Dedifferentiated amniotic fluid mesenchymal stem cell (primary cell): ENCODE results near the gene KCNJ9.
A peak's percentile ranks its signal among the peaks of the same experiment; 100 is the strongest.

Source experiments
- DNase-seq: peaks from one replicate; pipeline ENCODE4 v3.0.0-alpha.2; 2016; ENCODE audit errors: extremely low spot score

KCNJ9 gene

DNA sequence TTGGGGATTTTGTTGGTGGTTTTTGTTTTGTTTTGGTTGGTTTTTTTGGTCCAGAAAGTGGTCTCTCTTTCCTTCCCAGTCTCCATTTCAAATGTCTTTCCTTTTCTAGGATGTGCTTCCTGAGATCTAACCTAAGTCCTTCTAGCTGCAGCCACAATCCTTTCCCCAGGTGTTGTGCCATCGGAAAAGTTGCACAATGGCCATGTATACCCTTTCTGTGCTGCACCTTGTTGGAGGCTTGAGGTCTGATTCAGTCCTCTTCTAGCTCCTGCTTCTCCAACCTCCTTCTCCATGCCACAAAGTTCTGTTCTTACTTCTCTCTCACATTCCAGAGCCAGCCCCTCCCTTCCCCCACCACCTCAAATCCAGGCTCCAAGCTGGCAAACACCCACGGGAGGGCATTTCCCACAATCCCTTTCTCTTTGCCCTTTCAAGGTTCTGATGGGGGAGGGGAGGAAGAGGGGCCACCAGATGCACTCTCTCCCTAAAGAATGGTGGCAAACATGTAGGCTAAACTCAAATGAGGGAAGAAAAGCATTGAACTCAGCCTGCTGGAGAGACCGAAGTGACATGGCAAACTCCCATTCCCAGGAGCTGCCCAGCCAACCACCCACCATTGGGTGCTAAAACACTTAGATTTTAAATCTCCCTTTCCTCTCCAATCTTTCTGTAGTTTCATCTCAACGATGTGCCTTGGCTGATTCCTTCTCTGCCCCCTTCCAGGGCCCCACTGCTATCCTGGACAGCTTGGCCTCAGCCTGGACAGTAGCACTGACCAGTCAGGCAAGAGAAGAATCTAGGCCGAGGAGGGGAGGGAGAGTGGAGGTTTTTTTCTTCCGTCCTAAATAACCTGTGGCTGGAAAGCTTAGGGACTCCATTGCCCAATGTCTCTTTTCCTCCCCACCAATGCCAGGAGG, 14.3 kb upstream of the KCNJ9 start:
- DNase-seq = no peak

- no peak for DNase-seq
Measured at GRCh38 chr1:160068225-160068624, 13.1 kb upstream of the KCNJ9 start.

- no peak for DNase-seq
Measured at GRCh38 chr1:160069460-160070231, 11.7 kb upstream of the KCNJ9 start, which contains the start of gene KCNJ10. KCNJ10 (minus strand) TSS chr1:160070160; CDS start chr1:160042532, 27,628 bp downstream.

DNA sequence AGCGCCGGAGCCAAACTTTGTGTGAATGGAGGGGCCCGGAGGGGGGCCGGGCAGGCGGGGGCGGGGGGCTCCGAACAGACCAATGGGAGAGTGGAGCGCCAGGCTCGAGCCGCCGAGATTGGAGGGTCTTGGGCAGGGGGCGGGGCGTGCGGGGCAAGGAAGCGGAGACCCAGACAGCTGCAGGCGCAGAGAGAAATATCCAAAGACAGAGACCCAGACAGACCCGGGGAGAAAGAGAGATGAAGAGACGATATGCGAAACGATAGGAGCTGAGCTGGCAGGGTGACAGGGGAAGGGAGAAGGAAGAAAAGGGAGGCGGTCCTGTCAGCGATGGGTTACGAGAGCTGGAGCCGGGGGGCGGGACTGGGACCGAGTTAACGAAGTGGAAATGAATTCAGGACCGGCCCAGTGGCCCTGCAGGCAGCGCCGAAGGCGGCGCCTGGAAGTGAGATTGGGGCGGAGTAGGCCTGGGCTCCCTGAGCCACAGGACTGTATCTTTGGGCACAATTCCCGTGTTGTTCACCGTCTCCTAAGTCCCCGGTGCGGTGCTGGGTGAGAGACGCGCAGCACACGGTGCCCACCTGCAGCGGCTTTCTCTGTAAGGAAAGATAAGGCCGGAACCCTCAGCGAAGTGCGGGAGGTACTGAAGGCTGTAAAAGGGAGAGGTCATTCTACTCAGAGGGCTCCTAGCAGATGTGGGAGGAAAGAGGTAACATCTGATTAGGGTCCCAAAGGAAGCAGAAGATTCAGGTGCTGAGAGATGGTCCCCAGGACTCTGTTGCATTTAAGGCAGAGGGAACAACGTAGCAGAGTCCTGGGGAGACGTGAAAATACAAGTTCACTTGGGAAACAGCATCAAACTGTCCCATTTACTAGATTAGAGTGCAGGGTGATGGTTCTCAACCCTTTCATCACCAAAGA, 10.8 kb upstream of the KCNJ9 start:
- peak; percentile 30 for DNase-seq

DNA sequence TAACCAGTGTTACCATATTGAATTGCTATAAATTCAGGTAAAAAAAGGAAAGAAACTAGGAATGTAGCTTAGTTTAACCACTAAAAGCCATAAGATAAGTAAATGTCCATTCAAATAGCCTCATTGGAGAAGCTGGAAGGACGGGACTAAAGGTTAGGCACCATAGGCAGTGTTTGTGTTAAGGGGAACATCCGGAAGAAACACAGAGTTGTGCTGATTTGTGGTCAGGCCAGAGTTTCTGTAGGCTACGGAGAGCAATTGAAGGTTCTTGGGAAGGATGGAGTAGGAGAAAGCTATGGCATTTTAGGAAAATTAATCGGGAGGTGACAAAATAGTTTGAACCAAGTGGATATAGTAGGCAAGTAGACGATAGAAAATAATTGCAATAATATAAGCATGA, 10.0 kb upstream of the KCNJ9 start:
- no peak for DNase-seq

DNA sequence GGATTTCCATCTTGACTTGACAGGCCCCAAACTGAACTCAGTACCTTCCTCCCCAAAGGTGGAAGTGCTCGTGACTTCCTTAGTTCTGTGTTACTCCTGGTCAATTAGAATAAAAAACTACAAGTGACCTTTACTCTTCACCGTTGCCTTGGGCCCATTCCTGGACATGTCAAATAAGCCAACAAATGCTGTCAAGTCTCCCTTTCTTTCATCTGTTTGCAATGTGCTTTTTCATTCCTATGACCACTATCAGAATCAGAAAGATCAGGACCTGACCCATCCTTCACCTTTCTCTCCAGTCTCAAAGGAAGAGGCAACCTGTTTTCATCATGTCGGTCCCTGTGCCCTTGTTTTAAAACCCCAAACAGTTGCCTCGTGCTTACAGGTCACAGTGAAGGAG, 6.5 kb upstream of the KCNJ9 start:
- DNase-seq = no peak

DNA sequence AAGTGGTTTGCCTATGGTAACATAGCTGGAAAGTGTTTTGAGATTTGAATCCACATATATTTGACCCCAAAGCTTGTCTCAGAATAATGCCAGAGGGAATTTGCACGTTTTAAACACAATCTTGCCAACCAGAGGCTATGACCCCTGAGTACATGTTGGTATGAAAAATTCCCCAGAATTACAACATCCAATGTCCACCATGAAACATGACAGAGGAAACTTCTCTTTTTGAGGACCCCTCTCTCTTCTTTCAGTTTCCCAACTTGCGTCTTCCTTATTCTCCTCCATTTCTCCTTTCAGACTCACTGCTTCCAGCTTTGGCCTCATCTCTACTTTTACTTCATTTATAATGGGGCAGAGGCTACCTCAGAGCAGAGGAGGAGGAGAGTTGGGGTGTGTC, 5.5 kb upstream of the KCNJ9 start:
- no peak for DNase-seq

- DNase-seq = peak; percentile 40
Measured at GRCh38 chr1:160076295-160076694, 5.0 kb upstream of the KCNJ9 start.

- DNase-seq = no peak
Measured at GRCh38 chr1:160077486-160077885, 3.9 kb upstream of the KCNJ9 start.

DNA sequence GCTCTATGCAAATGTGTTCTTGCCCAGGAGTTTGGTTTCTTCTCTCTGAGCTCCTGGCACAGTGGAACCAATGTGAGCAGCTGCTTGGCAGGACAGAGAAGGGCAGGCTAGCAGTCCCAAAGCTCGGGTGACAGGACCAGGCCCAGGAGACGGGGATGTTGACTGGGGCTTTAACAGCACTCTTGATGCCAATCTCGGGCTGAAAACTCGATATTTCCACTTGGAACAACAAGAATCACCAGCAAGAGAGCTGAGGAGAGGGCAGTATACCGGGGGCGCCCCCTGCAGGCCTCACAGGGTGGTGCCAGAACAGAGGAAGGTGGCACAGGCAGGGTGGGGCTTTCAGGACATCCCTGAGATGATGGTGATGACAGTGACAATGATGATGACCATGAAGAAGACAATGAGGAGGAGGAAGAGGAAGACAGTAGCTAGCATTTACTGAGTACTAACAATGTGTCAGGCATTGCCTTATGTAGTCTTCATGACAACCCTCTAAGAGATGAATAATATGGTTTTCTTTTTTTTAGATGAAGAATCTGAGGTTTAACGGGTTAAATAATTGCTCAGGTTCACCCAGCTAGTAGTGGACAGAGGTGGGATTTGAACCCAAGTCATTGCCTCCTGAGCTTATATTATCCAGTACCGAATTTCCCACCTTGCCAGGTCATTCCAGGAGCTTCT, 2.7 kb upstream of the KCNJ9 start:
- DNase-seq = no peak

DNA sequence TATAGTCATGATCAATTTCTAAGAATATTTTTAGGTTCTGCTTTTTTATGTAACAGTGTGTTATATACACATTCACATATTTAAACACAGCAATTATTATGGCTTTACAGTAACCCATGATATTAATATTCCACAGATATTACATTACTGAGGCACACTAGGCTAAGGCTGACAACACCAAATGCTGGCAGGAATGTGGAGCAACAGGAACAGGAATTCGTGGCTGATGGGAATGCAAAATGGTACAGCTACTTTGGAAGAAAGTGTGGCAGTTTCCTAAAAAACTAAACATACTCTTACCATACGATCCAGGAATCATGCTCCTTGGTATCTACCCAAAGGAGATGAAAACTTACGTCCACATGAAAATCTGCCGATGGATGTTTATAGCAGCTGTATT, 1.9 kb upstream of the KCNJ9 start:
- DNase-seq = no peak

DNA sequence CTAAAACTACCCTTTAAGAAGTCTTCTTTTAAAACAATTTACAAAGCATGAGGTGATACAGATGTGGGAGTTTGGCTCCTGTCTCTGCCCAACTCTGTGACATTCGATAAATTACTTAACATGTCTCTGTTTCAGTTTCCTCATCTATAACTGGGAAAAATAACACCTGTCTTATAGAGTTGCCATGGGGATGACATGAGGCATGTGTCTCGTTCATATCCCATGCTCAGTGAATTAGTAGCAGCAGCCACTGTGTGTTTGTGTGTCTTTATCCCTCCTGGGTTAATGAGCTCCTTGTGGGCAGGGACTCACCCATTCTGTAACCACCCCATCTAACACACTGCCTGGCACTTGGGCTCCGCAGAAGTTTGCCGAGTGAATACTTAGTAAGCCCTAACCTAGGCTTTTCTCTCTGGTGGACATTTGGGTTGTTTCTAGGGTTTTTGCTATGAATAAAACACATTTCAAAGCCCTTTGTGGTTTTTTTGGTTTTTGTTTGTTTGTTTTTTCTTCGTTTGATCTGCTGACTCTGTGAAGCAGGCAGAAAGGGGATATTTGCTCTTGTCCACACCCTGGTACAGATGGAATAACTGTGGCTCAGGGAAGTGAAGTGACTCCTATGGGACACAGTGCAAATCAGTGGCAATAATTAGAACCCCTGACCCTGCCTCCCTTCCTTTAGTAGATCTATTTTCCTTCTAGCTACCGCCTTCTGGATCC, 797 bp upstream of the KCNJ9 start:
- no peak for DNase-seq

DNA sequence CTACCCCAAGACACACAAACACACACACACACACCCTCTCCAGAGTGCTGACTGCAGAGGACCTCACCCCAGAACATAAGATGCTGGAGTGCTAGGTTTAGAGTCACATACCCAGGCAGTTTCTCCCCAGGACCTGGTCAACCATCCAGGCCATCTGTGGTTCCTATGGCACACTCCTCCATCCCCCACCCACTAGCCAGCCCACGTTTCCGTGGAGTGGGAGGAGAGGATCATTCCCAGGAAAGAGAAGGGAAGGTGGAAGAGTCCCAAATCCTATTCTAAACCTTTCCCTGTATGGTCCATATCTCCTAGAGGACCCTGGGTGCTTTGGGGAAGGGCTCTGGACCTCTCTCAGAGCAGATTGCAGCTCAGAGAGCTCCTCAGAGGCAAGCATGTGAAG, 1.1 kb downstream of the KCNJ9 start:
- no peak for DNase-seq

DNA sequence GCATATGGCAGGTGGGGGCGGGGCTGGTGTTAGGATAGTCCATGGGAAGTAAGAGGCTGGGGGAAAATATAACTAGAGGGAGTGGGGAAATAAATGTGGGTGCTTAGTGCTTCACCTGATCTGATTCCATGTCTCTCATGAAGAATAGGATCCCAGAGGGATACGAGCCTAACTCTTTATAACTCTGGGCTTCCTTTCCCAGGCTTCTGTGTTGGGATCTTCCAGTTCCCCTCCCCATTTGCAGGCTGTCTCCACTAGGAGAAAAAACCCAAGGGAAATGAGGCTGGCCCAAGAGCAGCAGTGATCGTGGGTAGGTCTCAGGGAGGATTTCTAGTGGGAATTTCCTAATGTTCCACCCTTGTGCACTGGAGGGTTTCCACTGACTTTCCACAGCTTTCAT, 1.6 kb downstream of the KCNJ9 start:
- no peak for DNase-seq

DNA sequence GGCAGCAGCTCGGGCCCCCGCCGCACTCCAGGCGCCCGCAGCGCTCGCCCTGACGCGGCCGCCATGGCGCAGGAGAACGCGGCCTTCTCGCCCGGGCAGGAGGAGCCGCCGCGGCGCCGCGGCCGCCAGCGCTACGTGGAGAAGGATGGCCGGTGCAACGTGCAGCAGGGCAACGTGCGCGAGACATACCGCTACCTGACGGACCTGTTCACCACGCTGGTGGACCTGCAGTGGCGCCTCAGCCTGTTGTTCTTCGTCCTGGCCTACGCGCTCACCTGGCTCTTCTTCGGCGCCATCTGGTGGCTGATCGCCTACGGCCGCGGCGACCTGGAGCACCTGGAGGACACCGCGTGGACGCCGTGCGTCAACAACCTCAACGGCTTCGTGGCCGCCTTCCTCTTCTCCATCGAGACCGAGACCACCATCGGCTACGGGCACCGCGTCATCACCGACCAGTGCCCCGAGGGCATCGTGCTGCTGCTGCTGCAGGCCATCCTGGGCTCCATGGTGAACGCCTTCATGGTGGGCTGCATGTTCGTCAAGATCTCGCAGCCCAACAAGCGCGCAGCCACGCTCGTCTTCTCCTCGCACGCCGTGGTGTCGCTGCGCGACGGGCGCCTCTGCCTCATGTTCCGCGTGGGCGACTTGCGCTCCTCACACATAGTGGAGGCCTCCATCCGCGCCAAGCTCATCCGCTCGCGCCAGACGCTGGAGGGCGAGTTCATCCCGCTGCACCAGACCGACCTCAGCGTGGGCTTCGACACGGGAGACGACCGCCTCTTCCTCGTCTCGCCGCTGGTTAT, 2.8 kb downstream of the KCNJ9 start:
- DNase-seq = no peak

DNA sequence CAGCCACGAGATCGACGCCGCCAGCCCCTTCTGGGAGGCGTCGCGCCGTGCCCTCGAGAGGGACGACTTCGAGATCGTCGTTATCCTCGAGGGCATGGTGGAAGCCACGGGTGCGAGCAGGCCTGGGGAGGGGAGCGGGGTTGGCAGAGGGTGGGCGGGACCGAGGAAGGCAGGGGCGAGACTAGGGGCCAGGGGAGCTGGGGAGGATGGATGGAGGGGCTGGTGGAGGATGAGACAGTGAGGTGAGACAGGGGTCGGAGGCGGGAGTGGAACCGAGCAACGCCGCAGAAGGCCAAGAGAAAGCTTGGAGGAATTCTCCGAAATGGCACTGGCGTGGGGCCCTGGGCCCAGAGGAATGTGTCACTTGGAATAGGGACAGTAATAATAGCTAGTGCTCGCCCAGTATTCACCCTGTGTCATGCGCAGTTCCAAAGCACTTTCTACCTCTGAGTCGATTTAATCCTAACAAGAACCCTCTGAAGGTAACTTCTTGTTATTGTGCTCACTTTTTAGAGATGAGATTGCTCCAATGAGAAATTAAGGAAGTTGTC, 3.5 kb downstream of the KCNJ9 start:
- no peak for DNase-seq

DNA sequence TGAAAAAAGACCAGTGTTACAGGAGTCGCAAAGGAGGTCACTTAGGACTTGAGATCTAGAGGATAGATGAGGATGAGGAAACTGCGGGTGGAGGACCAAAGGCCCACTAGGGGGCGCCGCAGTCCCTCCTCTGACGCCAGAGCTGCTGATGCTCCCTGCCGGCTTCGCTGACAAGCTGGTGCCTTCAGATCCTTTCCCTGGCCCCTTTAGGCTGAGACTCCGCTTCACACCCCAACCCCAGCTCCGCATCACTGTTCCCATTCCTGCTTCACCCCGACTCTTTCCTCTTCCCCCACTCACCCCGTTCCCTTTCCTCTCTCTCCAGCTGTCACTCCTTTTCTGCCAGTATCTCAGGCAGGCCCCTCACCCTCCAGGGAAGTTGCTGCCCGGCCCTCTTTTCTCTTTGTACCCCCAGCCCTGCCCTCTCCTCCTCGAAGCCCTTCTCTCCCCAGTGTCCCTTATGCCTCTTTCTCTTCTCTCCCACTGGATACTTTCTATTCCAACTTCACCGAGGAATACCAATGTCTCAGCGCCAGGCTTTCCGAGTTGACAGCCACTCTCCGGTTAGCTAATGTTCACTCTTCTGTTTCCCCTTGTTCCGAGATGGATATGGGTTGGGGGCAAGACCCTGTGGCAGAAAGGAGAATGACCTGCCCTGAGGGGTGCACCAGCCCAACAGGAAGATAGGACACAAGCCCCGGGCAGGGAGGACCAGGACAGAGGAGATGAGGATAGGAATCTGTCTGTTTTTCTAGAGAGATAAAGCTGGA, 4.5 kb downstream of the KCNJ9 start:
- DNase-seq = peak; percentile 64

- DNase-seq = no peak
Measured at GRCh38 chr1:160086456-160086892, 5.1 kb downstream of the KCNJ9 start.
